ENCODE results near the gene KCNMA1.

DNA sequence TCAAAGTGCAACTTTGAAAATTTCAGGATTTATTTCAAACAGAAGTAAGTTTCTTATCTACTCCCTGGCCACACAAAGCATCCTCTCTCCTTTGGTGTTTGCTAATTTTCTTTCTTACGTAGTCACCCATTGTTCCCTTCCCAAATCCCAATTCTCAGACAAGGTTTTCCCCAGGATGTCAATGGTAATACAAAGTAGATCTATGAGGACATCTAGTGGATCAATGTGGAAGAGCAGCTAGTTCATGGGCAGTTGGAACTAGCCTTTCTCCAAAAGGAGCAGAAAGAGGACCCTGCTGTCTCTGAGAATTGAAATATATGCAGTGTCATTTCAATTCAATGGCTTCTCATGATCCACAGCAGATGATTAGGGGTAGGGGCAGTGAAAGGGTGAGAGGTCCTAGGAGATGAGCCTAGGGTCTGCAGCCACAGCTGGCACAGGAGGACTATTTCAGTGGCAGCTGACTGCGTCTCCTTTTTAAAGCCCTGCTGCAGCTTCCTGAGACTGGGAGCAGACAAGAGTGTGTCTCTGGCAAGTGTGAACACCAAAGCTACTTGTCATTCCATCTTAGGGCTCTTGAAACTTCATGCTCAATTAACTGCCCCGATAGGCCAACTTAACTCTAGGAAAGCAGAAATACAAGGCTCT, 632.6 kb downstream of the KCNMA1 start:
- no peak for TF ChIP-seq SAFB2 (IDR thresholded peaks at IDR 0.05; ENCODE audit: borderline replicate concordance, low read depth, low read length, severe bottlenecking)
- TF ChIP-seq, protein P1, sequence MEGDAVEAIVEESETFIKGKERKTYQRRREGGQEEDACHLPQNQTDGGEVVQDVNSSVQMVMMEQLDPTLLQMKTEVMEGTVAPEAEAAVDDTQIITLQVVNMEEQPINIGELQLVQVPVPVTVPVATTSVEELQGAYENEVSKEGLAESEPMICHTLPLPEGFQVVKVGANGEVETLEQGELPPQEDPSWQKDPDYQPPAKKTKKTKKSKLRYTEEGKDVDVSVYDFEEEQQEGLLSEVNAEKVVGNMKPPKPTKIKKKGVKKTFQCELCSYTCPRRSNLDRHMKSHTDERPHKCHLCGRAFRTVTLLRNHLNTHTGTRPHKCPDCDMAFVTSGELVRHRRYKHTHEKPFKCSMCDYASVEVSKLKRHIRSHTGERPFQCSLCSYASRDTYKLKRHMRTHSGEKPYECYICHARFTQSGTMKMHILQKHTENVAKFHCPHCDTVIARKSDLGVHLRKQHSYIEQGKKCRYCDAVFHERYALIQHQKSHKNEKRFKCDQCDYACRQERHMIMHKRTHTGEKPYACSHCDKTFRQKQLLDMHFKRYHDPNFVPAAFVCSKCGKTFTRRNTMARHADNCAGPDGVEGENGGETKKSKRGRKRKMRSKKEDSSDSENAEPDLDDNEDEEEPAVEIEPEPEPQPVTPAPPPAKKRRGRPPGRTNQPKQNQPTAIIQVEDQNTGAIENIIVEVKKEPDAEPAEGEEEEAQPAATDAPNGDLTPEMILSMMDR (IDR thresholded peaks at IDR 0.05 in 2 of 3, conservative IDR thresholded peaks at IDR 0.05 in 1 of 3; ENCODE audit: insufficient read depth in 2 of 3, low read depth in 1 of 3, low read length in 3 of 3) = peak; percentile 45 to 80 (median 76)
- TF ChIP-seq EGR1 (conservative IDR thresholded peaks at IDR 0.05) = no peak
